Measurements from ENCODE around the gene CCL28.
"Not testable (repeated sequence)": the region's sequence is repeated elsewhere in the genome, so short reads cannot be mapped to it uniquely, and the experiment has no call there.

Gene CCL28
- 7.3 to 15.2 (median 8.3) reads per million in 3 experiments for total RNA-seq

- no peak for DNase-seq
These were observed at the start of gene CCL28 for GRCh38 chr5:43412156-43412555. Gene CCL28, minus strand, starts transcription at chr5:43412391. Its CDS starts 75 bp downstream, at chr5:43412316.

- DNase-seq, result no peak
These were observed 48.9 kb upstream of the CCL28 start for GRCh38 chr5:43461066-43461465.

GRCh38 chr5:43456556-43456955, 44.4 kb upstream of the CCL28 start:
- no peak for DNase-seq

- not testable (repeated sequence) for DNase-seq
These were observed 29.4 kb upstream of the CCL28 start for GRCh38 chr5:43441575-43441974.

GRCh38 chr5:43437062-43437660, 25.0 kb upstream of the CCL28 start:
- DNase-seq, result no peak

GRCh38 chr5:43433382-43433781, 21.2 kb upstream of the CCL28 start:
- no peak for DNase-seq

GRCh38 chr5:43432486-43433375, 20.5 kb upstream of the CCL28 start:
- no peak for DNase-seq

GRCh38 chr5:43429706-43430105, 17.5 kb upstream of the CCL28 start:
- DNase-seq, result no peak

- DNase-seq, result no peak
These were observed 16.8 kb upstream of the CCL28 start for GRCh38 chr5:43429016-43429415.

GRCh38 chr5:43427306-43427705, 15.1 kb upstream of the CCL28 start:
- DNase-seq, result no peak

- DNase-seq, result no peak
These were observed 13.8 kb upstream of the CCL28 start for GRCh38 chr5:43425983-43426382.

GRCh38 chr5:43423086-43423485, 10.9 kb upstream of the CCL28 start:
- not testable (repeated sequence) for DNase-seq

- DNase-seq, result no peak
These were observed 10.0 kb upstream of the CCL28 start for GRCh38 chr5:43422143-43422542.

GRCh38 chr5:43421450-43422133, 9.4 kb upstream of the CCL28 start:
- DNase-seq, result no peak

- no peak for DNase-seq
These were observed 8.1 kb upstream of the CCL28 start for GRCh38 chr5:43420241-43420640.

- DNase-seq, result no peak
These were observed 6.4 kb upstream of the CCL28 start for GRCh38 chr5:43418561-43418960.

- DNase-seq, result no peak
These were observed 4.7 kb upstream of the CCL28 start for GRCh38 chr5:43416803-43417394.

- no peak for DNase-seq
These were observed 4.0 kb upstream of the CCL28 start for GRCh38 chr5:43415935-43416802.

- DNase-seq, result no peak
These were observed 1.8 kb upstream of the CCL28 start for GRCh38 chr5:43413966-43414365.

GRCh38 chr5:43412644-43413043, 453 bp upstream of the CCL28 start:
- DNase-seq, result no peak

- DNase-seq, result no peak
These were observed 696 bp downstream of the CCL28 start for GRCh38 chr5:43411495-43411894.

- no peak for DNase-seq
These were observed 1.8 kb downstream of the CCL28 start for GRCh38 chr5:43410414-43410813.

Data from central memory CD4-positive, alpha-beta T cell (primary cell).